Upper lobe of right lung (tissue), 1 donor: ENCODE results near the gene CALCOCO2. TPM values are rescaled to one million over a fixed set of nuclear protein-coding genes. Genes with fewer than 3 reads are reported as not detected.
"Not testable (repeated sequence)": the region's sequence is repeated elsewhere in the genome, so short reads cannot be mapped to it uniquely, and the experiment has no call there.

Source experiments
- ATAC-seq: fragments of 200-7000 bp; cut with Tn5 transposase; one replicate; pipeline ENCODE4 v1.9.1; 2020; ENCODE audit warnings: mild to moderate bottlenecking, moderate library complexity
- DNase-seq: peaks from one replicate; pipeline ENCODE4 v3.0.0-alpha.2; 2020
- H3K27ac ChIP-seq: fragments of 200-600 bp; one replicate; pipeline ENCODE4 v1.8.0; 2022
- H3K27me3 ChIP-seq: fragments of 200-600 bp; one replicate; pipeline ENCODE4 v1.8.0; 2022; ENCODE audit warnings: mild to moderate bottlenecking
- H3K36me3 ChIP-seq: fragments of 200-600 bp; one replicate; pipeline ENCODE4 v1.8.0; 2022
- H3K4me1 ChIP-seq: fragments of 200-600 bp; one replicate; pipeline ENCODE4 v1.8.0; 2022
- H3K4me3 ChIP-seq: fragments of 200-600 bp; one replicate; pipeline ENCODE4 v1.8.0; 2022; ENCODE audit warnings: mild to moderate bottlenecking
- H3K9me3 ChIP-seq: fragments of 200-600 bp; one replicate; pipeline ENCODE4 v1.8.0; 2022
- CTCF ChIP-seq: fragments of 200-600 bp; IDR thresholded peaks from one replicate; pipeline ENCODE4 v1.8.0; 2022; ENCODE audit warnings: antibody characterized with exemption
- intact Hi-C: fragments of 100-400 bp; cut with DNase I; formaldehyde crosslinking; loops from one replicate; pipeline ENCODE4 v1.11.0; 2022
- total RNA-seq: library from RNA; stranded (reverse); fragmentation: NEBNext Ultra II Directional; extraction: Animal tissue kit (Norgen Biotek cat#: 25700); gene quantifications from one replicate; pipeline ENCODE4 v1.2.1, GENCODE V29; 2021
- donor health status: DM: no; HTN: yes; CAD: no; lungs with severe emphysema.

Gene CALCOCO2
- total RNA-seq, 1 donor from 2014 or later: 181 TPM

GRCh38 chr17:48818361-48818841 lies 12.4 kb upstream of the CALCOCO2 start:
- Histone ChIP-seq H3K27ac (no peak overlapping the region), H3K4me3 (no peak overlapping the region), H3K9me3 (no peaks in the 10 kb centered on the region), H3K36me3 (no peaks in the 10 kb centered on the region), H3K27me3 (no peaks in the 10 kb centered on the region), H3K4me1 (peaks cover 15% of the 10 kb centered on the region)
- no peak for TF ChIP-seq CTCF
- DNase-seq (no peak), ATAC-seq (no peak)
- intact Hi-C loops: no loop called here

GRCh38 chr17:48819466-48819865 lies 11.4 kb upstream of the CALCOCO2 start:
- DNase-seq: no peak
- ATAC-seq: no peak
- intact Hi-C loops: no loop called here
- H3K4me1 ChIP-seq: peaks cover 15% of the 10 kb centered on the region
- no peaks in the 10 kb centered on the region for H3K36me3 ChIP-seq
- H3K4me3 ChIP-seq: no peak overlapping the region
- no peaks in the 10 kb centered on the region for H3K27me3 ChIP-seq
- H3K27ac ChIP-seq: no peak overlapping the region
- H3K9me3 ChIP-seq: no peaks in the 10 kb centered on the region
- TF ChIP-seq CTCF: no peak

GRCh38 chr17:48820936-48821335 lies 9.9 kb upstream of the CALCOCO2 start:
- H3K27ac ChIP-seq, H3K27me3 ChIP-seq, intact Hi-C loops, DNase-seq, H3K4me3 ChIP-seq, H3K36me3 ChIP-seq, ATAC-seq, H3K9me3 ChIP-seq: not testable (repeated sequence)
- H3K4me1 ChIP-seq: peaks cover 15% of the 10 kb centered on the region

GRCh38 chr17:48825446-48826381 lies 5.1 kb upstream of the CALCOCO2 start:
- H3K36me3 ChIP-seq: no peaks in the 10 kb centered on the region
- no peak overlapping the region for H3K27ac ChIP-seq
- H3K9me3 ChIP-seq: no peaks in the 10 kb centered on the region
- ATAC-seq (no peak), DNase-seq (no peak)
- intact Hi-C loops: no loop called here
- H3K4me3 ChIP-seq: no peak overlapping the region
- H3K27me3 ChIP-seq: no peaks in the 10 kb centered on the region
- no peaks in the 10 kb centered on the region for H3K4me1 ChIP-seq
- no peak for TF ChIP-seq CTCF

- Histone ChIP-seq H3K9me3 (no peaks in the 10 kb centered on the region), H3K36me3 (no peaks in the 10 kb centered on the region), H3K27me3 (no peaks in the 10 kb centered on the region), H3K4me3 (peak overlapping the region; percentile 95), H3K4me1 (peaks cover 47% of the 10 kb centered on the region), H3K27ac (peak overlapping the region; percentile 99)
- no peak for DNase-seq
- intact Hi-C loops: no loop called here
- ATAC-seq: no peak
- TF ChIP-seq CTCF: no peak
Measured at GRCh38 chr17:48831549-48831883, 681 bp downstream of the CALCOCO2 start.

GRCh38 chr17:48834973-48835372 lies 4.1 kb downstream of the CALCOCO2 start:
- no peaks in the 10 kb centered on the region for H3K9me3 ChIP-seq
- intact Hi-C loops: no loop called here
- H3K27ac ChIP-seq: no peak overlapping the region
- no peak overlapping the region for H3K4me3 ChIP-seq
- H3K4me1 ChIP-seq: peaks cover 79% of the 10 kb centered on the region
- H3K36me3 ChIP-seq: peaks cover 3% of the 10 kb centered on the region
- DNase-seq: no peak
- TF ChIP-seq CTCF: no peak
- H3K27me3 ChIP-seq: no peaks in the 10 kb centered on the region
- ATAC-seq: no peak
